Mucosa of stomach (tissue), 1 donor: ENCODE results near the gene HOATZ.

Source experiments
- H3K27me3 ChIP-seq: one replicate; pipeline ENCODE4 v1.7.0; 2013; ENCODE audit warnings: mild to moderate bottlenecking, low read length; ENCODE audit not compliant: control insufficient read depth, insufficient read depth
- H3K36me3 ChIP-seq: one replicate; pipeline ENCODE4 v1.7.0; 2013; ENCODE audit warnings: low read length; ENCODE audit not compliant: control insufficient read depth, insufficient read depth
- H3K4me1 ChIP-seq: one replicate; pipeline ENCODE4 v1.7.0; 2013; ENCODE audit warnings: mild to moderate bottlenecking, low read length; ENCODE audit not compliant: control insufficient read depth, insufficient read depth
- H3K4me3 ChIP-seq: one replicate; pipeline ENCODE4 v1.7.0; 2013; ENCODE audit warnings: low read length
- H3K9ac ChIP-seq: one replicate; pipeline ENCODE4 v1.7.0; 2013; ENCODE audit warnings: mild to moderate bottlenecking, low read length, moderate library complexity
- H3K9me3 ChIP-seq: one replicate; pipeline ENCODE4 v1.7.0; 2013; ENCODE audit warnings: mild to moderate bottlenecking, low read length, moderate library complexity; ENCODE audit not compliant: control insufficient read depth
- donor health status: Pancreatic carcinoma.

Gene HOATZ

GRCh38 chr11:111514216-111515031, at the start of gene HOATZ:
Gene HOATZ (plus strand): TSS chr11:111514778. CDS start chr11:111514785, 7 bp downstream.
- Histone ChIP-seq H3K27me3 (peaks cover 27% of the 10 kb centered on the region), H3K4me3 (no peak within 1 kb of the TSS), H3K4me1 (peaks cover 5% of the 10 kb centered on the region), H3K9me3 (no peaks in the 10 kb centered on the region), H3K36me3 (no peaks in the 10 kb centered on the region), H3K9ac (no peak within 1 kb of the TSS)

DNA sequence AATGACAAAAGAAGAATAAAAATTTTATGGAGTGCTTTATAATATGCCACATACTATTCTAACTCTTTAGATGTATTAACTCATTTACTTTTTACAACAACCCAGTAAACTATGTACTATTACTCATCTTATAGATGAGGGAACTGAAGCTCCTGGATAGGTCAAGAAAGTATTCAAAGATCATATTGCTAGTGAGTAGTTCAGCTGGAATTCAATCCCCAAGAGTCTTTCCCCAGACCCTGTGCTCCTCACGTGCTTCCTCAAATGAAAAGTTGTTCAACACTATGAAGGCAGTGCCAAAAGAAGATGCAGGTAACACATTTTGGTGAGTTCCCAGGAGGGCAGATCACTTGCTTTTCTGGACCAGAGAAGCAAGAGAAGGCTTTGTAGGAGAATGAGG, 49.2 kb upstream of the HOATZ start:
- Histone ChIP-seq H3K4me1 (no peaks in the 10 kb centered on the region), H3K9me3 (no peaks in the 10 kb centered on the region), H3K9ac (no peak overlapping the region), H3K36me3 (no peaks in the 10 kb centered on the region), H3K4me3 (no peak overlapping the region), H3K27me3 (peaks cover 10% of the 10 kb centered on the region)

DNA sequence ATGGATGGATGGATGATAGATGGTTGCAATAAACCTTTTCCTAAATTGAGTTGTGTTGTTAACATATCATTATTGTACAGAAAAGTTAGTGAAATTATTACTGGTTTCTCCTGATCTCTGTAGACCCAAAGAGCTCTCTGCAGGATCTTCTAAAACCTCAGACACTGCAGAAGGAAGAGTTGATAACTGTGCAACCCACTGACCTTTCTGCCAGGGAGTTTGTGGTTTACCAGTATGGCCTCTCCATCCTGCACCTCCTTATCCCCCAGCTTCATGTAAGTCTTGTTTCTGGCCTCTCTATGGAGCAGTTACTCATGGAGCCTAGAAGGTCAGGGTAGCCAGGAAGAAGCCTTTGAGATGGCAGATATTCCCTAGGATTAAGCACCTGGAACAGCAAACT, 48.0 kb upstream of the HOATZ start:
- Histone ChIP-seq H3K27me3 (peaks cover 10% of the 10 kb centered on the region), H3K9me3 (no peaks in the 10 kb centered on the region), H3K4me1 (no peaks in the 10 kb centered on the region), H3K4me3 (no peak overlapping the region), H3K36me3 (no peaks in the 10 kb centered on the region), H3K9ac (no peak overlapping the region)

DNA sequence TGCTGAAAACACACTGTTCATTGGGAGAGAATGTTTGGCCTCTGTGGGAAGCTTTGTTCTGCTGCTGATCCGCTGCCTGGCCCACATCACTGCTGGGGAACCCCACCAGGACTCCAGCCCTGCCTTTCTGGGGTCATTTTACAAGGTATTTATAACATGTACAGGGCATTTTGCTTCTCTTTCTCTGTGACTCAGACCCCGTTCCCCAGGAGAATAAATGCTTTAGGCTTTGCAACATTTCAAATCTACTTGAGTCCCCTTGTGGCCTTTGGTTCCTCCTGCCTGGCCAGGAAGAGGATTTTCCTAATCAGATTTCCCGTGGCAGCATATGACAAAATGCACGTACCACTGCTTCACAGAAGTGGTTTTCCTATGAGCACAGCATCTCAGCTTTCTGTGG, 45.4 kb upstream of the HOATZ start:
- H3K27me3 ChIP-seq: peaks cover 10% of the 10 kb centered on the region
- no peak overlapping the region for H3K4me3 ChIP-seq
- no peaks in the 10 kb centered on the region for H3K36me3 ChIP-seq
- H3K4me1 ChIP-seq: no peaks in the 10 kb centered on the region
- no peaks in the 10 kb centered on the region for H3K9me3 ChIP-seq
- no peak overlapping the region for H3K9ac ChIP-seq

- no peak overlapping the region for H3K9ac ChIP-seq
- H3K4me1 ChIP-seq: no peaks in the 10 kb centered on the region
- peaks cover 10% of the 10 kb centered on the region for H3K27me3 ChIP-seq
- no peak overlapping the region for H3K4me3 ChIP-seq
- no peaks in the 10 kb centered on the region for H3K9me3 ChIP-seq
- no peaks in the 10 kb centered on the region for H3K36me3 ChIP-seq
These were observed 42.4 kb upstream of the HOATZ start for GRCh38 chr11:111472228-111472627.

DNA sequence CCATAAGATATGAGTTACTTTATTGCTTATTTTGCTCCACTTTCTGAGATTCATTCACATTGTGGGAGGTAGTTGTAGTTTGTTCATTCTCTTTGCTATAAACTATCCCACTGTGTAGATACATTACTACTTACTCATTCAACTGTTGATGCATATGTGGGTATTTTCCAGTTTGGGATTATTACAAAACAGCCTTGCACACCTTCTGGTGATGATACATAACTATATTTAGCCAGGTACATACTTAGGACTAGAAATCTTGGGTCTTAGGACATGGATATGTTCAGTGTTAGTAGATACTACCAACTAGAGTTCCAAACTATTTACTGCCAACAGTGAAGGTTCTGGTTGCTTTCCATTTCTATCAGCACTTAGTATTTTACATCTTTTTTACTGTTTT, 40.1 kb upstream of the HOATZ start:
- no peaks in the 10 kb centered on the region for H3K27me3 ChIP-seq

DNA sequence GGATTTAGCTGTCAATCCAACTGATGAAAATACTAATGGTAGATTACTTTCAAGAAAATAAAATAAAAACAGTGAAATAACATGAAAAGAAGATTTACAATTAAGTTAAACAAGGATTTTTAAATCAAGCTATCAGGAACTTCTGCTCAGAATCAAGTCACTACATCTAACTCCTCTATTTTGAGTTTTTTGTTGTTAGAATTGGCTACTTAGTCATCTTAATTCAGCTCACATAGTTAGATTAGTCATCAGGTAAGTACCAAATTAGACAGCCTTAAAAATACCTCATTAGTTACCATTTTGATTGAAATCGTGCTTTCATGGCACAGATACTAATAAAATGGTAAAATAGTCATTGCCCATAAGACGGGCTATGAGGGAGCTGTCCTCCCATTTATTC, 38.2 kb upstream of the HOATZ start:
- no peaks in the 10 kb centered on the region for H3K27me3 ChIP-seq
- H3K4me3 ChIP-seq: no peak overlapping the region
- H3K9me3 ChIP-seq: no peaks in the 10 kb centered on the region
- no peaks in the 10 kb centered on the region for H3K4me1 ChIP-seq
- H3K36me3 ChIP-seq: no peaks in the 10 kb centered on the region
- no peak overlapping the region for H3K9ac ChIP-seq

More for the DNA sequence above, 40.1 kb upstream of the HOATZ start:
- Histone ChIP-seq H3K9ac (no peak overlapping the region), H3K4me3 (no peak overlapping the region), H3K9me3 (no peaks in the 10 kb centered on the region), H3K4me1 (no peaks in the 10 kb centered on the region), H3K36me3 (no peaks in the 10 kb centered on the region)

- no peaks in the 10 kb centered on the region for H3K27me3 ChIP-seq
- H3K36me3 ChIP-seq: no peaks in the 10 kb centered on the region
- no peaks in the 10 kb centered on the region for H3K4me1 ChIP-seq
- no peaks in the 10 kb centered on the region for H3K9me3 ChIP-seq
- no peak overlapping the region for H3K9ac ChIP-seq
- no peak overlapping the region for H3K4me3 ChIP-seq
These were observed 37.6 kb upstream of the HOATZ start for GRCh38 chr11:111476956-111477355.

DNA sequence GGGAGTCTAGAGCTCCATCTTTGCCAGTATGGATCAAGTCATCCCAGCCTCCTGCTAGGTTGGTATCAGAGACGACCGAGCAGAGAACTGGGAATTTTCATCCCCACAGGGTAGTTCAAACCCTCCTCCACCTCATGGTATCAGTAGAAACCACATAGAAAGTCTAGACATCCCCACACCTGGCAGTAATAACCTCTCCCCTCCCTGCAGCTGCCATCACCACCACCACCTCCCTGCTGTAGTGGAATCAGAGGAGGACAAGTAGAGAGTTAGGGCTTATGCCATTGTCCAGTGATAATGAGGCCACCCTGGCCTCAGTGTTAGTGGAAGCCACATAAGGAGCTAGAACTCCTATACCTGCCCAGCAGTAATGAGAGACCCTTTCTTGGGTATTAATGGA, 36.7 kb upstream of the HOATZ start:
- no peaks in the 10 kb centered on the region for H3K27me3 ChIP-seq
- no peak overlapping the region for H3K9ac ChIP-seq
- H3K9me3 ChIP-seq: no peaks in the 10 kb centered on the region
- H3K4me3 ChIP-seq: no peak overlapping the region
- H3K36me3 ChIP-seq: no peaks in the 10 kb centered on the region
- no peaks in the 10 kb centered on the region for H3K4me1 ChIP-seq

DNA sequence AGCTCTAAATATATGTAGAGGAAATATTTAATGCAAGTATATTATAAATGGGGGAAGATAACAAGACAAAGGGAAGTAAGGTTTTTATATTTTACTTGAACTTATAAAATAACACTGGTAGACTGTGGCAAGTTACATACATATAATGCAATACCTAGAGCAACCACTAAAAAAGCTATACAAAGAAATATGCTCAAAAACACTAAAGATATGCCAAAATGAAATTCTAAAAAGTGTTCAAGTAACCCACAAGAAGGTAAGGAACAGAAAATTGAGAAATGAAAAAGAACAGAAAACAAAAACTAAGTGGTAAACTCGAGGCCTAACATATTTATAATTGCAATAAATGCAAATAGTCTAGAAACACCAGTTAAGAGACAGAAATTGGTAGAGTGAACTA, 34.9 kb upstream of the HOATZ start:
- Histone ChIP-seq H3K4me3 (no peak overlapping the region), H3K9me3 (no peaks in the 10 kb centered on the region), H3K27me3 (no peaks in the 10 kb centered on the region), H3K36me3 (no peaks in the 10 kb centered on the region), H3K4me1 (no peaks in the 10 kb centered on the region), H3K9ac (no peak overlapping the region)

DNA sequence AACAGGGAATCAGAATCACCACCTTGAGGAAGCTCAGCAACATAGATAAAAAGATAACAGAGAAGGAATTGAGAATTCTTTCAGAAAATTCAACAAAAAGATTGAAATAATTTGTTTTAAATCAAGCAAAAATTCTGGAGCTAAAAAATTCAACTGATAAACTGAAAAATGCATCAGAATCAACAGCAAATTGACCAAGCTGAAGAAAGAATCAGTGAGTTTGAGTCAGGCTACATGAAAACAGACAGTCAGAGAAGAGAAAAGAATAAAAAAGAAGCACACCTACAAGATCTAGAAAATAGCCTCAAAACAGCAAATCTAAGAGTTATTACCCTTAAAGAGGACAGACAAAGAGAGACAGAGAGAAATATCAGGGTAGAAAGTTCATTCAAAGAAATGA, 31.1 kb upstream of the HOATZ start:
- H3K4me3 ChIP-seq: no peak overlapping the region
- H3K27me3 ChIP-seq: no peaks in the 10 kb centered on the region
- no peaks in the 10 kb centered on the region for H3K4me1 ChIP-seq
- H3K9me3 ChIP-seq: no peaks in the 10 kb centered on the region
- H3K9ac ChIP-seq: no peak overlapping the region
- H3K36me3 ChIP-seq: no peaks in the 10 kb centered on the region

- Histone ChIP-seq H3K27me3 (no peaks in the 10 kb centered on the region), H3K4me3 (no peak overlapping the region), H3K36me3 (no peaks in the 10 kb centered on the region), H3K9me3 (no peaks in the 10 kb centered on the region), H3K9ac (no peak overlapping the region), H3K4me1 (no peaks in the 10 kb centered on the region)
These were observed 24.1 kb upstream of the HOATZ start for GRCh38 chr11:111490496-111490895.

- no peak overlapping the region for H3K9ac ChIP-seq
- H3K9me3 ChIP-seq: no peaks in the 10 kb centered on the region
- H3K36me3 ChIP-seq: no peaks in the 10 kb centered on the region
- no peaks in the 10 kb centered on the region for H3K27me3 ChIP-seq
- no peaks in the 10 kb centered on the region for H3K4me1 ChIP-seq
- H3K4me3 ChIP-seq: no peak overlapping the region
These were observed 20.5 kb upstream of the HOATZ start for GRCh38 chr11:111494040-111494439.
